Pancreas (tissue), 10 donors: Measurements from ENCODE around the gene FLT3LG. TPM values are rescaled to one million over a fixed set of nuclear protein-coding genes. Genes with fewer than 3 reads are reported as not detected.

ENCODE experiments used
- ATAC-seq, 4 donors: fragments of 200-7000 bp; cut with Tn5 transposase; one replicate each; pipeline versions ENCODE4 v1.8.0 to v1.9.1; 2020; ENCODE audit warnings: mild to moderate bottlenecking in 4 of 4, moderate library complexity in 4 of 4
- DNase-seq, 6 donors: peaks; one replicate each; pipeline ENCODE4 v3.0.0-alpha.2; 2020
- FAIRE-seq: peaks from 2 replicates; lab custom pipeline; 2012; peaks lifted over from hg19 to GRCh38; lab: Jason Lieb, UNC
- H3K27ac ChIP-seq, 4 donors: fragments of 200-600 bp; sonication (generic); 1 replicate in 3 of 4; 2 replicates in 1 of 4; pipeline versions ENCODE4 v1.5.0 to v1.8.0; 2020
- H3K27me3 ChIP-seq, 4 donors: fragments of 200-600 bp; one replicate each; pipeline ENCODE4 v1.8.0; 2021
- H3K36me3 ChIP-seq, 3 donors: fragments of 200-600 bp; sonication (generic) in 1 of 3; one replicate each; pipeline versions ENCODE4 v1.5.0 to v1.8.0; 2020 to 2021
- H3K4me1 ChIP-seq, 3 donors: fragments of 200-600 bp; one replicate each; pipeline ENCODE4 v1.8.0; 2021
- H3K4me3 ChIP-seq, 4 donors: fragments of 200-600 bp; sonication (generic) in 2 of 4; one replicate each; pipeline versions ENCODE4 v1.5.0 to v1.8.0; 2020 to 2021
- H3K9me3 ChIP-seq, 4 donors: fragments of 200-600 bp; one replicate each; pipeline ENCODE4 v1.8.0; 2021
- CTCF ChIP-seq, 4 donors: fragments of 200-600 bp; sonication (generic) in 3 of 4; IDR thresholded peaks; one replicate each; pipeline versions ENCODE4 v1.5.0 to v1.8.0; 2021; ENCODE audit warnings: antibody characterized with exemption in 4 of 4
- WGBS, 2 donors: extraction: QIAGEN DNeasy Blood & Tissue Kit; methylation state at CpG; one replicate each; pipeline ENCODE4 v1.1.7; 2013; 5-methylcytosine and 5-hydroxymethylcytosine counted together
- intact Hi-C, 3 donors: fragments of 100-400 bp; cut with DNase I; formaldehyde crosslinking; loops; one replicate each; pipeline versions ENCODE4 v1.11.1 to v1.14.2; 2022
- polyA plus RNA-seq, 2 donors: library from polyadenylated mRNA; stranded (reverse); fragments of 200-250 nt; gene quantifications; one replicate each; pipeline ENCODE4 v1.2.3, GENCODE V29; 2013
- total RNA-seq, 6 donors: library from RNA; stranded (reverse); fragmentation: NEBNext Ultra II Directional in 4 of 6; extraction: Animal tissue kit (Norgen Biotek cat#: 25700) in 4 of 6; gene quantifications; one replicate each; pipeline versions ENCODE4 v1.2.1 to v1.2.4, GENCODE V29; 2021 to 2023
- donor health status: healthy with polysubstance abuse.
- donor health status: DM: no; HTN: no; CAD: no; lungs with moderate emphysema.
- donor health status: DM: no; HTN: no; CAD: no.
- donor health status: control.
- donor health status: control.
- donor health status: Bipolar disorder and iron deficiency.
- donor health status: DM: yes; HTN: yes; CAD: no.
- donor health status: DM: no; HTN: no; CAD: no.
- donor health status: DM: no; HTN: no; CAD: no.
- donor health status: DM: yes; HTN: yes; CAD: no.

Gene FLT3LG
- total and polyA plus RNA-seq, 8 donors: 0.79 to 8.4 (median 2.7) TPM

GRCh38 chr19:49486710-49487276, 12.8 kb downstream of the FLT3LG start:
- no peak for FAIRE-seq
- no peak for DNase-seq
- Histone ChIP-seq H3K4me1 (peaks cover 12 to 20% (median 14%) of the 10 kb centered on the region in 3 donors), H3K9me3 (no peaks in the 10 kb centered on the region), H3K27ac (peak overlapping the region in 2 of 4 donors; percentile 48 to 68), H3K4me3 (peak overlapping the region in 2 of 4 donors; percentile 31 to 86), H3K36me3 (peaks cover 11 to 25% (median 24%) of the 10 kb centered on the region in 3 donors), H3K27me3 (no peaks in the 10 kb centered on the region)
- intact Hi-C loops: no loop called here
- TF ChIP-seq CTCF (IDR thresholded peaks at IDR 0.05): no peak
- WGBS, 2 donors: 57 to 63% methylated on average over 23 of the region's 23 CpGs
- peak in 1 of 4 donors; percentile 1 for ATAC-seq

DNA sequence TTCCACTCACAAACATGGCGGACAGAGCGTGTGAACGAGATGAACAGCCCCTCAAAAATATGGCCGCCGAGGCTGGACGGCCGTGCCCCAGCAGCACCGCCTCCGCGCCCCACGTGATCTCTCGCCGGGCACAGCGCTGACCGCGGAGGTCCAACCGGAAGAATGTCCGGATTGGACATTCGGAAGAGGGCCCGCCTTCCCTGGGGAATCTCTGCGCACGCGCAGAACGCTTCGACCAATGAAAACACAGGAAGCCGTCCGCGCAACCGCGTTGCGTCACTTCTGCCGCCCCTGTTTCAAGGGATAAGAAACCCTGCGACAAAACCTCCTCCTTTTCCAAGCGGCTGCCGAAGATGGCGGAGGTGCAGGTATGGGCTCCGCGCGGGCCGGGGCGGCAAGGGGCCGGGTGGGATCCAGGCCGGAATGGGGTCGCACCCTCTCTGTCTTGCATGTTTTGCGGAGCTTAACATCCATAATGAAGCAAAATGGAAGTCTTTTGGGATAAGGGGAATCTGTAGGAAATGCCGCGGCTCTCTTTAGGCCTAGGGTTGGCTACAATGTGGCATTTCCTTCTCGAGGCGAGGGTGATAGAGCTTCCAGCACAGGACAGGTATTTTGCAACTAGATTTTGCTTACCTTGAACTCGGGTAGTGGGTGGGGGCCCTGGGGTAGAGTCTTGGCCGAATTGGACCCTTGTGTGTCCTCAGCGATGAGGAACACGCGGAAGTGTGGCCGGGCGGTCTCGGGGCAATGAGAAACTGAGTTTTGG, 13.4 kb downstream of the FLT3LG start, which contains the start of gene RPL13A:
Gene RPL13A, plus strand, starts transcription at position 332 of the 769 bp plus-strand sequence. Its CDS starts 22 bp downstream, at position 354.
- WGBS, 2 donors: 0% methylated on average over 57 of the region's 57 CpGs
- peak; percentile 69 for FAIRE-seq

GRCh38 chr19:49488046-49488862, 14.2 kb downstream of the FLT3LG start:
- no peak for FAIRE-seq
- H3K27ac ChIP-seq: peak overlapping the region; percentile 69 to 85 (median 82)
- intact Hi-C loops: no loop called here
- peak overlapping the region; percentile 86 to 89 (median 88) for H3K4me3 ChIP-seq
- peaks cover 14 to 38% (median 30%) of the 10 kb centered on the region in 3 donors for H3K36me3 ChIP-seq
- no peaks in the 10 kb centered on the region for H3K27me3 ChIP-seq
- H3K4me1 ChIP-seq: peaks cover 12 to 20% (median 14%) of the 10 kb centered on the region in 3 donors
- DNase-seq: no peak
- H3K9me3 ChIP-seq: no peaks in the 10 kb centered on the region
- WGBS, 2 donors: 1% methylated on average over 26 of the region's 26 CpGs
- TF ChIP-seq CTCF (IDR thresholded peaks at IDR 0.05): no peak
- peak in 2 of 4 donors; percentile 0 to 1 for ATAC-seq

More for the DNA sequence above, 13.4 kb downstream of the FLT3LG start, which contains the start of gene RPL13A:
- peak within 1 kb of the TSS; percentile 69 to 85 (median 82) for H3K27ac ChIP-seq
- no peaks in the 10 kb centered on the region for H3K27me3 ChIP-seq
- intact Hi-C loops: no loop called here
- peaks cover 12 to 20% (median 14%) of the 10 kb centered on the region in 3 donors for H3K4me1 ChIP-seq
- H3K9me3 ChIP-seq: no peaks in the 10 kb centered on the region
- TF ChIP-seq CTCF (IDR thresholded peaks at IDR 0.05): no peak
- peaks cover 14 to 32% (median 30%) of the 10 kb centered on the region in 3 donors for H3K36me3 ChIP-seq
- H3K4me3 ChIP-seq: peak within 1 kb of the TSS; percentile 86 to 89 (median 88)
- ATAC-seq (peak; percentile 92 to 96 (median 94)), DNase-seq (peak; percentile 100)

DNA sequence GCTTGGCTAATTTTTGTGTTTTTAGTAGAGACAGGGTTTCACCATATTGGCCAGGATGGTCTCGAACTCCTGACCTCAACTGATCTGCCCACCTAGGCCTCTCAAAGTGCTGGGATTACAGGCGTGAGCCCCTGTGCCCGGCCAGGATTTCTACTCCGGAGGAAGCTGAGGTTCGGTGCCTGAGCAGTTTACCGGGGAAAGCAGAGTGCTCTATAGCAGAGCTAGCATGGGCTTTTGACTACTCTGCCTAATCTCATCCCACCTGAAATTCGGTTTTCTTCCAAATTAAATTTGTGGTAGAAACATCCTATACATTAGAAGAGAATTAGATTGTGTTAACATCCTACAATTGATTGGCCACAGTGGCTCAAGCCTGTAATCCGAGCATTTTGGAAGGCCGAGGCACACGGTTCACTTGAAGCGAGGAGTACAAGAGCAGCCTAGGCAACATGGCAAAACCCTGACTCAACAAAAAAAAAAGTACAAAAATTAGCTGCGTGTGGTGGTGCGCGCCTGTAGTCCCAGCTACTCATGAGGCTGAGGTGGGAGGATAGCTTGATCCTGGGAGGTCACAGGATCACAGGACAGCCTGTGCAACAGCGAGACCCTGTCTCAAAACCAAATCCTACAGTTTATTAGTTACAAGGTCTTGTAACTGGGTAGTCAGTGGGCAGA, 15.0 kb downstream of the FLT3LG start:
- peak overlapping the region; percentile 86 to 89 (median 88) for H3K4me3 ChIP-seq
- no peaks in the 10 kb centered on the region for H3K9me3 ChIP-seq
- H3K4me1 ChIP-seq: peaks cover 12 to 20% (median 14%) of the 10 kb centered on the region in 3 donors
- intact Hi-C loops: no loop called here
- peak overlapping the region in 3 of 4 donors; percentile 39 to 85 (median 82) for H3K27ac ChIP-seq
- FAIRE-seq (no peak), DNase-seq (no peak), ATAC-seq (no peak)
- WGBS, 2 donors: 16 to 22% methylated on average over 15 of the region's 15 CpGs
- H3K36me3 ChIP-seq: peaks cover 14 to 38% (median 30%) of the 10 kb centered on the region in 3 donors
- no peaks in the 10 kb centered on the region for H3K27me3 ChIP-seq
- TF ChIP-seq CTCF (IDR thresholded peaks at IDR 0.05): no peak
